SU-DHL-6 (cell line): Measurements from ENCODE around the gene KCNE4.

Experiments
- CTCF ChIP-seq: fragments of 200-600 bp; sonication (generic); IDR thresholded peaks from one replicate; pipeline ENCODE4 v1.5.1; 2017; ENCODE audit warnings: antibody characterized with exemption, mild to moderate bottlenecking, low read length, moderate library complexity; ENCODE audit not compliant: insufficient read depth, poor library complexity, severe bottlenecking
- EZH2phosphoT487 ChIP-seq: fragments of 200-600 bp; sonication (generic), shearing (Covaris generic); conservative IDR thresholded peaks from 2 replicates; pipeline ENCODE4 v1.6.1; 2018; ENCODE audit warnings: mild to moderate bottlenecking, antibody characterized with exemption, low read length, moderate library complexity, mixed read lengths

DNA sequence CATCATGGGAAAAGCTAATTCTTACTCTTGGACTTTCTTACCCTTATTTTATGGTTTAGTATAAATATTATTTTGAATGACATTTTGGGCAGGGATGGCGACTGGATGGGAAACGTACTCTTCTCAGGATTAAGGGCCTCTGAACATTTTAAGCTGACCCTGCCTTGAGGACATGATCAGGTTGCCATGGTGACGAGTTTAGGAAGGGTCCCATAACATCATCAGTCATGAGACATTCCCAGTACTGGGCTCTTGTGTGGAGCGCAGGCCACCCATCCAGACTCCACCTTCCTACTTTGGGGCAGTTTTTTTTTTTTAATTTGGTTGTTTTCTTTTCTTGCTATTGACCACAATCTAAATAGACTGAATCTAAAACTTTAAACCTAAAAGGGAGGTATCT lies 40.7 kb downstream of the KCNE4 start:
- no peak for TF ChIP-seq CTCF
- TF ChIP-seq EZH2phosphoT487: no peak
